Activated CD4-positive, CD25-positive, alpha-beta regulatory T cell (primary cell): ENCODE measurements around the gene CERS6.

Source experiments
- DNase-seq, 4 experiments: peaks; one replicate each; lab custom pipeline; 2025; lab: John Stamatoyannopoulos, UW

CERS6 gene

DNA sequence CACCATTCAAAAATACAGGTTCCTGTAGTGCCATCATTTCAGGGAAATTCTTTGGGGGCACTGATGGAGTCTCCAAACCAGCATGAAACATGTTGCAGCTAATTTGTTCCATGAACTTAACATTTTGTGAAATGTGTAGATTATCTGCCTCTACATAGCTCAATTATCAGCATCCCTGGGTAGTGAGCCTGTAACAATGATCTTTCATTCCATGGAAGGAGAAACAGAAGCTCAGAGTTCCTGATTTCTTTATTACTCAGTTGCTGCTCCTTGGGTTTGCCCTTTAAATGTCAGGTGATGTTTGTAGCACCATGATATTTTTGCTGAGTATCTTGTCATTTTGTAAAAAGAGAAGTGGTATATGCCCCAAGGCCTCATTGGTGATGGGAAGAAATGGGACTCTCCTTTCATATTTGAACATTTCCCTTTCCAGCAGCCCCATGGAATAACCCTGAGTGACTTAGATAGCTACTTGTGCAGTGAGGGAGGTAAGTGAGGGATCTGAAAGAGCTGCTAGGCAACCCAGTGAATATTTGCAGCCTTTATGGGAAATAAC, 146.9 kb downstream of the CERS6 start:
- DNase-seq = no peak

GRCh38 chr2:168603439-168603961, 147.4 kb downstream of the CERS6 start:
- DNase-seq = no peak

GRCh38 chr2:168604252-168604651, 148.2 kb downstream of the CERS6 start:
- no peak for DNase-seq

DNA sequence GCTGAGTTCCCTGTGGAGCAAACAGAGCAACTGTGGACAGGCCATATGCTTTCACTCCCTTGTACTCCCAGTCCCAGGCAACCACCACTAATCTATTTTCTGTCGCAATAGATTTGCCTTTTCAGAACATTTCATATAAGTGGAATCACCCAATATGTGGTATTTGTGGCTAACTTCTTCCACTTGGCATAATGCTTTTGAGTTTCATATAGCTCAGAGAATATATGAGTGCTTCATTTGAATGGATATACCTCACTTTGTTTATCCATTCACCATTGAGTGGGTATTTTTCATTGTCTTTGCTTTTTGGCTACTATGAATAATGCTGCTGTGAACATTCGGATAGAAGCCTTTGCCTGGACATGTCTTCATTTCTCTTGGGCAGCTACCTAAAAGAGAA, 151.9 kb downstream of the CERS6 start:
- no peak for DNase-seq

DNA sequence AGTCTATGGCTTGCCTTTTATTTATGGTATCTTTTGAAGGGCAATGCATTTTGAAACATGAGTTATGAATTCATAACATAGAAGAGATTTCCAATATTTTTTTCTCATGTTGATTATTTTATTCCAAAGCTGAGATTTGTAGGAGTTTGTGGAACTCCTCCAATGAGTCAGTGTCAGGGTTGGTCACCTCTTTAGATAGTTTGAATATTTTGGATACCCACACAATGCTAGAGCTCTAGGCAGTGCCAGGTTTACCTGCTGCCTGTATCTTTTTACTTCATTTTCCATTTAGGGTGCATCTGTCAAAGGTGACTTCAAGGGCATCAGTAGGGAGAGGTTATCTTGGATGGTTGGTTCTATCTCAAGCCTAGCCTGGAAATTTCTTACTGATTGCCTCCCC, 152.7 kb downstream of the CERS6 start:
- no peak for DNase-seq

- no peak for DNase-seq
Measured at GRCh38 chr2:168611091-168611490, 155.0 kb downstream of the CERS6 start.

DNA sequence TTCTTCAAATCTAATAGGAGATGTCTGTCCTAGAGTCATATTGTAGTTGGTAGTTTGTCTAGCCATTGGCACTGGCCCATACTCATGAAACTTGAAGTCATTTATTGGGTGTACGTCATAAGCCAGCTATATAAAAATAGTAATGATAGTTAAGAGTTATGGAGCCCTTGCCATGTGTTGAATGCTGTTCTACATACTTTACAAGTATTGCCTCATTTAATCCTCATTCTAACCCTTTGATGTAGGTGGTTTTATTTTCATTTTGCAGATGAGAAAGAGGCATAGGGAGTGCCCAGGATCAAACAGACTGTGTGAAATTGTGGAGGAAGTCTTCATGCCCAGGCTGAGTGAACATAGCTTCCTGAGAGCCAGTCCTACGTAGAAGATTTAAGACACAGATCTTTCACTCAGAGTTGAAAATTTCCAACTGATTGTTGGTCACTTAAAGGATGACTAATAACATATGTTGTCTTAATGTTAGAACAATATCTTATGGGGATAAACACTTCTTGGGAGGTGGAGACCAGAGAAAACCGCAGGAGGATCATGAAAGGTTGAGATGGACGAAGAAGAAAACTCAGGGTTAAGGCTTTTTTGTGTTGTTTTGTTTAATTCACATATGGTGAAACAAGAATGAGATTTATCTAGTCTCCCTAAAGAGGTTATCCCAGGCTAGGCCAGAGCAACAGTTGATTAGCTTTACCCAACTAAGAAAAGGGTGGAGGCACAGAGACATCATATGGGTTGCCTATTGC, 156.0 kb downstream of the CERS6 start:
- no peak for DNase-seq

GRCh38 chr2:168612719-168613118, 156.6 kb downstream of the CERS6 start:
- DNase-seq = no peak

- DNase-seq = no peak
Measured at GRCh38 chr2:168613551-168613950, 157.5 kb downstream of the CERS6 start.

- no peak for DNase-seq
Measured at GRCh38 chr2:168614172-168615018, 158.3 kb downstream of the CERS6 start.

GRCh38 chr2:168620554-168620953, 164.5 kb downstream of the CERS6 start:
- no peak for DNase-seq

- DNase-seq = no peak
Measured at GRCh38 chr2:168622559-168622958, 166.5 kb downstream of the CERS6 start.

DNA sequence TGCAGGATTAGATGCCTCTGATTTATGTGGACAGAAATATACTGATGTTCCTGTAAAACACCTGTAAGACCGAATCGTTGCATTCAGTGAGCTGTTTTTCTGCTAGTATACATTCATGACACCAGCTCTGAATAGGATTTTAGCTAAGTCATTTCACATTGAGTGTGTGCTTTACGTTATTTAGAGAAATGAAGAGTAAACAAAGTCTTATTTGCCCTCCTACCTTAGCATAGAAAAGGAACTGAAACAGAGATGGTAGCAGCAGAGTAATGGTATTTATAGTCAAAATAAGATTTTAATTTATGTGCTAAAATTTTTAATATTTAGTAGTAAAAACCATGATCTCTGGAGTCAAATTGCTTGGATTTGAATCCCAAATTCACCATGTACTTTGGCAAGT, 168.0 kb downstream of the CERS6 start:
- DNase-seq = no peak

- no peak for DNase-seq
Measured at GRCh38 chr2:168626096-168626495, 170.0 kb downstream of the CERS6 start.

- no peak for DNase-seq
Measured at GRCh38 chr2:168626647-168627046, 170.6 kb downstream of the CERS6 start.

GRCh38 chr2:168632709-168633121, 176.6 kb downstream of the CERS6 start:
- DNase-seq = no peak

GRCh38 chr2:168633200-168633599, 177.1 kb downstream of the CERS6 start:
- DNase-seq = no peak

GRCh38 chr2:168633895-168634294, 177.8 kb downstream of the CERS6 start:
- no peak for DNase-seq

- DNase-seq = no peak
Measured at GRCh38 chr2:168635065-168635577, 179.0 kb downstream of the CERS6 start.

GRCh38 chr2:168639018-168639417, 182.9 kb downstream of the CERS6 start:
- DNase-seq = no peak

- no peak for DNase-seq
Measured at GRCh38 chr2:168639441-168639898, 183.4 kb downstream of the CERS6 start.

DNA sequence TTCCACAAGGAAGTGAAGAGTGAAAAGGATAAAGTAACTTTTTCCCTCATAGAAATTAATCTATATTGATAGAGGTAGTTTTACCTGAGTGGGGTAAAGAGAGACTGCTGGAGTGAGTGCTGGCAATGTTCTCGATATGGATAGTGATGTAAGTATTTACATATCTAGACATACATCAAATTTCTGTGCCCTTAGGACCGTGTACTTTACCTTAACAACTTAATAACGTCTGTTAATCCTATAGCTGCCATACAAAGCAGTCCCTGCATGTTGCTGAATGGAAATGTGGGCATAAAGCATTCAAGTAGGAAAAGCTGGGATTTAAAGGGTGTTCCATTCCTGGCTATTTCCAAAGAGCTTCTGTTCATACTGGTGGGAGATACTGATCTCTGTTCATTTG, 184.0 kb downstream of the CERS6 start:
- DNase-seq = no peak
